Left lobe of liver (tissue), 2 donors: ENCODE results near the gene OGFRL1. TPM values are rescaled to one million over a fixed set of nuclear protein-coding genes. Genes with fewer than 3 reads are reported as not detected.
"Not testable (repeated sequence)": the region's sequence is repeated elsewhere in the genome, so short reads cannot be mapped to it uniquely, and the experiment has no call there.

ENCODE experiments used
- ATAC-seq: fragments of 200-7000 bp; cut with Tn5 transposase; one replicate; pipeline ENCODE4 v1.9.1; 2020; ENCODE audit warnings: mild to moderate bottlenecking, moderate library complexity
- DNase-seq: peaks from one replicate; pipeline ENCODE4 v3.0.0-alpha.2; 2020; ENCODE audit warnings: low spot score
- total RNA-seq: library from RNA; stranded (reverse); gene quantifications from one replicate; pipeline ENCODE4 v1.2.1, GENCODE V29; 2021
- donor health status: DM: no; HTN: no; CAD: no; lungs with moderate emphysema.
- donor health status: DM: no; HTN: yes; CAD: no.

Gene OGFRL1
- 2.3 TPM for total RNA-seq

DNA sequence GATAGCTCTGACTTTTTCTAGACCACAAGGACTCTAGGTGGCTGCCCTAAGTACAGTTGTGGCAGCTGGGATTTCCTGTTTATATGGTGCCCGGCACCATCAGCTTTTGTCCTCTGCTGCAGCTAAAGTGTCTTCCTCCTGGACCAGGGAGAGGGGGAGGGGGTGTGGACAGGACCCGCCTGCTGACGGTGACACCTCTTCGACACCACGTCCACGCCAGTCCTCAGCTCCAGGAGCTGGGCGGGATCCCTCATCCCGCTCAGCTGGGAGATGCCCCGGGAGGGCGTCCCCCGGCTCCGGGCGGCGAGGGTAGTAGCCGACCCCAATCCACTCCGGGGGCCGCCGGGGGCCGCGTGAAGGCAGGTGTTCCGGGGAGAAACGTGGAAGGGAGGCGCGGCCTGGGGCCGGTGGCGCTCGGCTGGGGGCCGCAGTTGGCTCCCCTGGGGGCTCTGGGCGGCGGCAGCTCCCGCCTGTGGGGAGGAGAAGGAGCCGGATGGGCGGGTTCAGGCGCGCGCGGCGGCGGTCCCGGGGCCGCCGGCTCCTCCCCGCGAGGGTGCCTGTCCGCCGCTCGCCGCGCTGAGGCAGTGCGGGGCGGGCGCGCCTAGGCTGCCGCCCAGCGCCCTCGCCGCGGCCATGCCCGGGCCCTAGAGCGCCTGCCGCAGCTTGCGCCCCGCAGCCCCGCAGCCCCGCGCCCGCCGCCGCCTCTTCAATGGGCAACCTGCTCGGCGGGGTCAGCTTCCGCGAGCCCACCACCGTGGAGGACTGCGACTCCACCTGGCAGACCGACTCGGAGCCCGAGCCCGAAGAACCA lies at the start of gene OGFRL1:
TSS of gene OGFRL1 (plus strand) at position 584 of the 811 bp plus-strand sequence. CDS start at position 710, 126 bp downstream.
- ATAC-seq (peak; percentile 96), DNase-seq (peak; percentile 75)

DNA sequence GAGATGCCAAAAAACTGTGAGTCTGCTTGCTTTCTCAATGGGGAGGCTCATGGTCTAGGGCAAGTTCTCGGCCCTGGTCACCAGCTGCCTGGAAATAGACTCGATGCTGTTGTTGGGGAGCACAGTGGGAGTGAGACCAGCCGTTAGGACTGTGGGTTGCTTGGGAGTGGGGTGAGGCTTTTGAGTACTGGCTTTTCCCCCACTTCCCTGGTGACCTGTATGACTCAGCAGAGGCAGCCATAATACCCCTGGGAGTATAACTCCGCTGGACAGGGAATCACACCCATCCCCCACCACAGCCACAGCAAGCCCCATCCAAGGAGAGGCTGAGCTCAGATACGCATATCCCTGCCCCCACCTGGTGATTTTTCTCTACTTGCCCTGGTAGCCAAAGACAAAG lies 48.9 kb upstream of the OGFRL1 start:
- ATAC-seq (no peak), DNase-seq (no peak)

DNA sequence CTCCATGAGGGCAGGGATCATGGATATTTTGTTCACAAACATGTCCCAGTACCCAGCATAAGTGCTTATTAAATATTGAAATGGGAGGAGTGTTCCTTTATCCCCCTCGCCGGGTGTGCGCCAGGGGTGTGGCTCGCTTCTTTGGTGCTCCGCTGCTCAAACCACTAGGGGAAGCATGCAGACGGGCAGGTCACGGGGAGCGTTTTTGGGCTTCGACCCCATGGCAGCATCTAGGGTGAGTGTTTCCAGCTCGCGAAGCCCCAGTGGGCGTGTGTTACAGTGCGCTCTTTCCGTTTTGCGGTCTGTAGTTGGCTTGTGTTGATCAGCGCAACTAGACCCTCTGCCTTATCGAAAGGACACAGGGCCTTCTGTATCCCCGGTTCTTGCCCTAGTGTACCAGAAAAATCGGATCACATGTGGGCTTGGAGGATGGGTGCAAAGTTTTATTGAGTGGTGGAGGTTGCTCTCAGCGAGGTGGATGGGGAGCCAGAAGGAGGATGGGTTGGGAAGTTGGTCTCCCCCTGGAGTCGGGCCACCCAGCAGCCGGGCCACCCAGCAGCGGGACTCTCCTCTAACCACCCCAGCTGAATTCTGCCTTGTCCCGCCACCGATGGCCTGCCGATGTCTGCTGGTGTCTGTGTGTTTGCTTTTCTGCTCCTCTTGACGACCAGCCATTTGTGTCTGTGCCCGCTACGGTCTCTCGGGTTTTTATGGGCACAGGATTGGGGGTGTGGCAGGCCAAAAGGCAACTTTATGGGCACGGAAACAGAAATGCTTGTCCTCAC lies 43.2 kb upstream of the OGFRL1 start:
- DNase-seq (no peak), ATAC-seq (no peak)

- ATAC-seq (no peak), DNase-seq (no peak)
These were observed 42.0 kb upstream of the OGFRL1 start for GRCh38 chr6:71246596-71246995.

- DNase-seq (no peak), ATAC-seq (peak; percentile 46)
These were observed 40.3 kb upstream of the OGFRL1 start for GRCh38 chr6:71248306-71248765.

- no peak for DNase-seq
- no peak for ATAC-seq
These were observed 39.6 kb upstream of the OGFRL1 start for GRCh38 chr6:71248878-71249544.

- peak; percentile 45 for ATAC-seq
- no peak for DNase-seq
These were observed 38.5 kb upstream of the OGFRL1 start for GRCh38 chr6:71250099-71250602.

- DNase-seq (no peak), ATAC-seq (no peak)
These were observed 36.2 kb upstream of the OGFRL1 start for GRCh38 chr6:71252410-71252809.

DNA sequence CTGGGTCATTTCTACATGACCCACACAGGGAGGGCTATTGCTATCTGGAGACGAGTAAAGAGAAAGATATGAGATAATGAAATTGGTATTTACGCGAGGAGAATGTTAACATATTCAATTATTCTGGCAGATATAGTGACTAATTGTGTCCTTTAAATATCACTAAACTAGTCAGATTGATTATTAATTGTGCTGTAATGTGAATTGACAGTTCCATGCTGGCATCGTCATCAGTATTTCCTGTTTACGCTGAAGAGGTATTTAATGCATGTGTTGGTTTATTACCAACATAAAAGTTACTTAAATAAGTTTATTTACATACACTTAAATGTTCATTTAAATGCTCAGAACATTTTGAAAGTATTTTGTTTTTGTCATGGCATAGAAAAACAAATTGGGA lies 35.7 kb upstream of the OGFRL1 start:
- no peak for ATAC-seq
- no peak for DNase-seq

GRCh38 chr6:71254323-71254722 lies 34.3 kb upstream of the OGFRL1 start:
- no peak for DNase-seq
- no peak for ATAC-seq

DNA sequence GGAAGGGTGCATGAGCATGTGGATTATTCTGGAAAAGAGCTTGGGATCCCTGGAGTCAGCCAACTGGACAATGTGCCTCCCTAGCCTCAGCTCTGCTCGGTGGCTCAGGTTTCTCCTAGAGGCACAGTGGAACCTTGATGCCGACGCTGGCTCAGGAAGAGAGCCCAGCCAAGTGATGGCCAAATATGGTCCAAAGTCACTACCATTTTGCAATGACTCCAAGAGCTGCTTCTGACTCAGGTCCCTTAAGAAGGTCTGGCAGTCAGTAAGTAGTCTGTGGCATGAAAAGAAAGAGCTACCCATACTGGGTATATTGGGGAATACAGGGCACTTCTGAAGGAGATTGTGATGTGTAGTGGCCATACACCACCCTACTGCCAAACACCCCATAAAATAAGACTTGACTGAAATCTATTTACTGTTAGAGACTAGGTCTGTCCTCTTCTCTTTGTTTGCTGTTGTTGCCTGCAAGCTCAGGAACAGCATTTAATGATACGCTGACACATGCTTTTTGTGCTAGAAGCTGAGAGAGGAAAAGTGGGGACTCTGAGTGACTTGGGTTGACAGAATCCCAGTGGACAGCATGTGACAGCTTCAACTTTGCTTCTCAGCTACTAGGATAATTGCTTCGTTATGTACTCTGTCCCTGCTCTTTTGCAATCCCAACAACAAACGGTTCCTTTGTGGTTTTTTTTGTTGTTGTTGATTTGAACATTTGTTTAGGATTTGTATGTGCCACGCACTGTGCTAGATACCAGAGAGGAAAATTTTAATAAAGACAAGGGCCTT lies 30.3 kb upstream of the OGFRL1 start:
- DNase-seq (no peak), ATAC-seq (no peak)

DNA sequence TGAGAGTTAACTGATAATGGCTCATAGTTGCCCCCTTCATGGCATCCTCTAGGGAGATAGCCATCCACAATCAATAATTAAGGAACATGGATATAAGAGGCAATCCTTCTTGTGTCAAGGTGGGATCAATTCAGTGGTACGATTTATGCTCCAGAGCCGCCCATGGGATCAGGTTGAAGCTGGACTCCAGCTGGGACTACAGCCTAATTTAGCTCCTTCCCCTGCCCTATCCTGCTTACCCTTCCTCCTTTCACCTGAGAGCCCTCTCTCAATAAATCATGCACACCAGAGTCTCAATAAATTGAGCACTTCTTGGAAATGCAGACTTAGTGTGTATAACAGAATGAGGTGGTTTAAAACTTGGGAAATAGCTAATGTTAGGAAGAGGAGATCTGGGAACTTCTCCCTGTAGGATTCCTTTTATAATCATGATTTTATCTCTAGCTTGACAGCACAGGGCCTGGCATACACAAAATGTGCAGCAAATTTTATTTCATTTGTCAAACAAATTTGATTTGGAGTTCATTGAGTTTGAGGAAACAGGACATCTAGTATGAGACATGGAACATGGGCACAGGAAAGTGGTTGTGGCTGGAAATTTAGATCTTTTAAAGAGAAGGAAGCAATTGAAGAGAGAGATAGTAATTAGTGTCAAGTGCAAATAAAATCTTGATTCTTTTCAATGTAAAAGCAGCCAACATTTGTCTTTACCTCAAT lies 28.6 kb upstream of the OGFRL1 start:
- DNase-seq (no peak), ATAC-seq (no peak)

DNA sequence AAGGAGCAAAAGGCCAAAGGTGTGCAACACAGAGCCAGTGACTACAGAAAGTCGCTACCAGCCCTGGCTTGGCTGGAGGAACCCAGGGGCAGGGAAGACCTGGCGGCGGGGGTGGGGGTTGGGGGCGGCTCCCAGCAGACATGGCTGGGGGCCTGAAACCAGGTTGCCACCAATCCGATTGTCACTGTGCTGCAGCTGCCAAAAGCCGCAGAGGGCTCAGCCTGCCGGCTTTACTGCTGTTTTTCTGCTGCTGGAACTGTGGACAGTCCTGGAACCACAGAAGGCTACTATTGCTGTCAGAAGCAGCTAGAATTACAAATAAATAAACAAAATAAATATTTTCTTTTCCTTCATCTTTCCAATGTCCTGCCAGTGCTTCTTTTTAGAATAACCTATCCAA lies 25.7 kb upstream of the OGFRL1 start:
- no peak for DNase-seq
- no peak for ATAC-seq

DNA sequence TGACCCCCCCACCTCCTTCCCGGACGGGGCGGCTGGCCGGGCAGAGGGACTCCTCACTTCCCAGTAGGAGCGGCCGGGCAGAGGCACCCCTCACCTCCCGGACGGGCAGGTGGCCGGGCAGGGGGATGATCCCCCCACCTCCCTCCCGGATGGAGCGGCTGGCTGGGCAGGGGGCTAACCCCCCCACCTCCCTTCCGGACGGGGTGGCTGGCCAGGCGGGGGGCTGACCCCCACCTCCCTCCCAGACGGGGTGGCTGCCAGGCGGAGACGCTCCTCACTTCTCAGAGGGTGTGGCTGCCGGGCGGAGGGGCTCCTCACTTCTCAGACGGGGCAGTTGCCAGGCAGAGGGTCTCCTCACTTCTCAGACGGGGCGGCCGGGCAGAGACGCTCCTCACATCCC lies 22.2 kb upstream of the OGFRL1 start:
- not testable (repeated sequence) for ATAC-seq, DNase-seq

GRCh38 chr6:71268735-71269437 lies 19.7 kb upstream of the OGFRL1 start:
- no peak for ATAC-seq
- no peak for DNase-seq

DNA sequence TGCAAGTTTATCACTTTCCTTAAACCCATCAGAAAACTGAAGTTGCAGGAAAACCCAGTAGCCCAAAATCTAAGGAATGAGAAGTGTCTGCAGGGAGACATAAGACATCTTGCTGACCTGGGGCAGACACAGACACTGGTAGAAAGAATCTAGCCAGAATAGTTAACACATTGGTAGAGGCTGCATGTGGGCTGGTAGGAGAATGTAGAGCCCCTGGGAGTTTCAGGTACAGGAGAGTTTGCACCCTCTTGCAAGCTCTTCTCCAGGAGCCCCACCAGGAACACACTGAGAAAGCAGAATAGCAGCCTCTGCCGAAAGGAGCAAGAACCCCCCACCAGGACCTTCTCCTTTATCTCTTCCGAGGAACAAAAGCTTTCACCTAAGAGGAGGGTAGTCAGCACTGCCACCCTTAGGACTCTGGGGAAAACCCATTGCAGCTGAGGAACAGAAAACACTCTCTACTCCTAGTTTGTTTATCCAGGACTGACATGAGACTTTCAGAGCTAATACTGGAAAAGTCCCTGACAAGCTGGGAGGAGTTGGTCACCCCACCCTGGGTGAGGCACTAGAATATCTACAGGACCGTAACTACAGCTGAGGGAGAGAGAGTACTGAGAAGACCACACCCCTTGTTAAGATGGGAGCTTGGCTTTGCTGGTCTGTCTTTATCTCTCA lies 10.5 kb upstream of the OGFRL1 start:
- ATAC-seq: no peak
- DNase-seq: no peak

DNA sequence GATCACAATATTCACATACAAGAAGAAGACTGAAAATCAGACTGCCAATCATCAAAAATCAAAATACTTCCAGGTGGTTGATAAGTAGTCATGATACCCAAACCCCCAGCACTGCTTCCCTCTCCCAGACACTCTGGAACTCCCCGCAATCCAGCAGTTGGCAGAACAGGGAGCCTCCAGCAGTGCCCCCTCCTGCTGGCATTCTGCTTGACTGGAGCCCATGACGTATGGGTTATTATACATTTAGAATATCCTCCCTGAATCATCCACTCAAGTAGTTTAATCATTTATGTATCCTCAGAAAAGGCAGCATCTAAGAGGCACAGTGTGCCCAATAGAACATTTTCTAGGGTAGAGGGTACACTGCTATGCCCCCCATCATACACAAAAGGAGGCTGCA lies 9.3 kb upstream of the OGFRL1 start:
- no peak for ATAC-seq

DNA sequence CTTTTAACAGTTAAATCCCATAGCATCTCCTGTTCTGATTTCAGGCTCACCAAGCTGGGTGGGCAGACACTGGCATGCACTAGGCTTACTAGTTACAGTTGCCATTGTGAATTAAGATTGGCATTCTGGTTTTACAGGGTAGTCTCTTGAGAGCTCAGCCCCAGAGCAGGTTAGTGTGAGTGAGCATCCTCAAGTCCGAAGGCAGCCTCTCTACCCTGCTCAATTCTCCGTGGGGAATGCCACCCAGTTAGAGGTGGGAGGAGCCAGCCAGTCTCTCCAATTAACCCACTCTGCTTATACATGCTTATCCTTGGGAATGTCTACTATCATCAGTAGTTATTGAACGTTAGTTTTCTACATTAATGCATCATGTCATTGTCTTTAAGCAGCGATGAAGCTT lies 8.9 kb upstream of the OGFRL1 start:
- no peak for ATAC-seq

More for the DNA sequence above, 9.3 kb upstream of the OGFRL1 start:
- no peak for DNase-seq

DNA sequence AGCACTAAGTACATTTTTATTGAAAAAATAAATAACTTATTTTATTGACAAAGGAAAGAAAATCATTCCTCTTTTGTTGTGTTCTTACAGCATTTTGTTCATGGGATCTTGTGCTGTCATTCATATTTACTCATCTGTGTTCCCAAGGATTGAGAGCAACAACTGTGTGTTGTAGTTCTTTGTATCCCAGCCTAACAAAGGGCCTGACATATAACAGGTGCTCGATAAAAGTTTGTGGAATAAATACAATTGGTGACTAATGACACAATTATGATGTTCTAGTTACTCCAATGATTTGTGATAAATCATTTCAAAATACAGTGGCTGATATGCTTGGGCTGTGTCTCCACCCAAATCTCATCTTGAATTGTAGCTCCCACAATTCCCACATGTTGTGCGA lies 7.9 kb upstream of the OGFRL1 start:
- DNase-seq: no peak
- ATAC-seq: no peak

More for the DNA sequence above, 8.9 kb upstream of the OGFRL1 start:
- DNase-seq: no peak
